Skeletal muscle tissue (tissue), 4 donors: Measurements from ENCODE around the gene ATP8B2. TPM values are rescaled to one million over a fixed set of nuclear protein-coding genes. Genes with fewer than 3 reads are reported as not detected.

ENCODE experiments used
- H3K27ac ChIP-seq: one replicate; pipeline ENCODE4 v1.7.0; 2013; ENCODE audit warnings: mild to moderate bottlenecking, low read depth, low read length, inconsistent platforms
- H3K27me3 ChIP-seq, 3 donors: one replicate each; pipeline ENCODE4 v1.7.0; 2013; ENCODE audit warnings: low read length in 3 of 3; ENCODE audit not compliant: control insufficient read depth in 3 of 3, insufficient read depth in 3 of 3
- H3K36me3 ChIP-seq, 3 donors: one replicate each; pipeline ENCODE4 v1.7.0; 2013; ENCODE audit warnings: low read length in 3 of 3; ENCODE audit not compliant: control insufficient read depth in 3 of 3, insufficient read depth in 3 of 3
- H3K4me1 ChIP-seq, 3 donors: one replicate each; pipeline ENCODE4 v1.7.0; 2013; ENCODE audit warnings: low read length in 3 of 3, mild to moderate bottlenecking in 3 of 3; ENCODE audit not compliant: control insufficient read depth in 3 of 3, insufficient read depth in 3 of 3
- H3K4me3 ChIP-seq, 3 donors: one replicate each; pipeline ENCODE4 v1.7.0; 2013; ENCODE audit warnings: low read length in 3 of 3
- H3K9ac ChIP-seq, 3 donors: one replicate each; pipeline ENCODE4 v1.7.0; 2013; ENCODE audit warnings: low read length in 3 of 3, mild to moderate bottlenecking in 3 of 3, moderate library complexity in 2 of 3, low read depth in 1 of 3
- H3K9me3 ChIP-seq, 3 donors: one replicate each; pipeline ENCODE4 v1.7.0; 2013; ENCODE audit warnings: low read length in 3 of 3; ENCODE audit not compliant: control insufficient read depth in 3 of 3
- total RNA-seq: library from RNA; depleted of rRNA; stranded (reverse); fragments of >200 nt; gene quantifications from one replicate; pipeline ENCODE4 v1.2.3, GENCODE V29; 2014
- donor health status: Osteomylitis.

Gene ATP8B2
- total RNA-seq, 1 donor from 2014 or later: 23.0 TPM

- Histone ChIP-seq H3K4me3 (no peak overlapping the region), H3K36me3 (no peaks in the 10 kb centered on the region), H3K4me1 (peaks cover 27 to 31% (median 29%) of the 10 kb centered on the region in 3 donors)
These were observed 1.8 kb upstream of the ATP8B2 start for GRCh38 chr1:154323493-154323892.

GRCh38 chr1:154324241-154324640 is 1.1 kb upstream of the ATP8B2 start:
- H3K9me3 ChIP-seq: no peaks in the 10 kb centered on the region
- H3K9ac ChIP-seq: no peak overlapping the region
- peaks cover 11 to 54% (median 46%) of the 10 kb centered on the region in 3 donors for H3K27me3 ChIP-seq
- H3K36me3 ChIP-seq: no peaks in the 10 kb centered on the region
- H3K27ac ChIP-seq: no peak overlapping the region
- H3K4me3 ChIP-seq: peak overlapping the region in 2 of 3 donors; percentile 68 to 72
- peaks cover 29 to 31% (median 31%) of the 10 kb centered on the region in 3 donors for H3K4me1 ChIP-seq

More at GRCh38 chr1:154323493-154323892, 1.8 kb upstream of the ATP8B2 start:
- Histone ChIP-seq H3K27ac (no peak overlapping the region), H3K9ac (no peak overlapping the region), H3K9me3 (no peaks in the 10 kb centered on the region), H3K27me3 (peaks cover 11 to 50% (median 41%) of the 10 kb centered on the region in 3 donors)

- H3K4me3 ChIP-seq: peak overlapping the region; percentile 65 to 79 (median 72)
- H3K36me3 ChIP-seq: no peaks in the 10 kb centered on the region
- peaks cover 13 to 57% (median 49%) of the 10 kb centered on the region in 3 donors for H3K27me3 ChIP-seq
- peak overlapping the region; percentile 80 for H3K27ac ChIP-seq
- peaks cover 29 to 33% (median 31%) of the 10 kb centered on the region in 3 donors for H3K4me1 ChIP-seq
- H3K9me3 ChIP-seq: no peaks in the 10 kb centered on the region
- H3K9ac ChIP-seq: peak overlapping the region; percentile 69 to 80 (median 73)
These were observed 539 bp downstream of the ATP8B2 start for GRCh38 chr1:154325583-154326545.

GRCh38 chr1:154326546-154327465 is 1.5 kb downstream of the ATP8B2 start:
- Histone ChIP-seq H3K9ac (peak overlapping the region in 1 of 3 donors; percentile 73), H3K4me3 (peak overlapping the region; percentile 41 to 79 (median 65)), H3K36me3 (peaks cover 0 to 8% (median 0%) of the 10 kb centered on the region in 3 donors), H3K27me3 (peaks cover 13 to 57% (median 49%) of the 10 kb centered on the region in 3 donors), H3K4me1 (peaks cover 29 to 33% (median 31%) of the 10 kb centered on the region in 3 donors), H3K27ac (peak overlapping the region; percentile 80), H3K9me3 (no peaks in the 10 kb centered on the region)

- Histone ChIP-seq H3K9ac (peak overlapping the region in 2 of 3 donors; percentile 23 to 45), H3K4me3 (peak overlapping the region; percentile 54 to 70 (median 58)), H3K27me3 (peaks cover 13 to 53% (median 46%) of the 10 kb centered on the region in 3 donors), H3K9me3 (no peaks in the 10 kb centered on the region), H3K36me3 (peaks cover 0 to 8% (median 0%) of the 10 kb centered on the region in 3 donors), H3K27ac (peak overlapping the region; percentile 80), H3K4me1 (peaks cover 29 to 33% (median 31%) of the 10 kb centered on the region in 3 donors)
These were observed 2.4 kb downstream of the ATP8B2 start for GRCh38 chr1:154327466-154328317.

GRCh38 chr1:154328318-154329151 is 3.2 kb downstream of the ATP8B2 start:
- H3K4me3 ChIP-seq: peak overlapping the region; percentile 54 to 70 (median 58)
- H3K27ac ChIP-seq: peak overlapping the region; percentile 36
- no peaks in the 10 kb centered on the region for H3K9me3 ChIP-seq
- H3K9ac ChIP-seq: peak overlapping the region; percentile 20 to 45 (median 23)
- peaks cover 7 to 44% (median 41%) of the 10 kb centered on the region in 3 donors for H3K27me3 ChIP-seq
- peaks cover 0 to 8% (median 0%) of the 10 kb centered on the region in 3 donors for H3K36me3 ChIP-seq
- H3K4me1 ChIP-seq: peaks cover 29 to 33% (median 31%) of the 10 kb centered on the region in 3 donors

GRCh38 chr1:154329152-154329521 is 3.8 kb downstream of the ATP8B2 start:
- Histone ChIP-seq H3K27me3 (peaks cover 7 to 38% (median 38%) of the 10 kb centered on the region in 3 donors), H3K4me3 (peak overlapping the region in 2 of 3 donors; percentile 5 to 22), H3K4me1 (peaks cover 29 to 33% (median 31%) of the 10 kb centered on the region in 3 donors), H3K9ac (peak overlapping the region in 1 of 3 donors; percentile 20), H3K9me3 (no peaks in the 10 kb centered on the region), H3K36me3 (peaks cover 0 to 8% (median 0%) of the 10 kb centered on the region in 3 donors), H3K27ac (peak overlapping the region; percentile 36)

GRCh38 chr1:154329551-154330131 is 4.3 kb downstream of the ATP8B2 start:
- no peak overlapping the region for H3K9ac ChIP-seq
- peaks cover 26 to 32% (median 31%) of the 10 kb centered on the region in 3 donors for H3K4me1 ChIP-seq
- H3K36me3 ChIP-seq: peaks cover 0 to 8% (median 0%) of the 10 kb centered on the region in 3 donors
- H3K27ac ChIP-seq: no peak overlapping the region
- H3K9me3 ChIP-seq: no peaks in the 10 kb centered on the region
- H3K27me3 ChIP-seq: peaks cover 7 to 36% (median 33%) of the 10 kb centered on the region in 3 donors
- no peak overlapping the region for H3K4me3 ChIP-seq
